GM18858 (cell line): ENCODE data around the gene KRTAP13-2.

Experiments
- ATAC-seq: cut with Tn5 transposase; IDR thresholded peaks from one replicate; pipeline ENCODE4 v1.9.1; 2021; ENCODE audit not compliant: unreplicated experiment

KRTAP13-2 gene

DNA sequence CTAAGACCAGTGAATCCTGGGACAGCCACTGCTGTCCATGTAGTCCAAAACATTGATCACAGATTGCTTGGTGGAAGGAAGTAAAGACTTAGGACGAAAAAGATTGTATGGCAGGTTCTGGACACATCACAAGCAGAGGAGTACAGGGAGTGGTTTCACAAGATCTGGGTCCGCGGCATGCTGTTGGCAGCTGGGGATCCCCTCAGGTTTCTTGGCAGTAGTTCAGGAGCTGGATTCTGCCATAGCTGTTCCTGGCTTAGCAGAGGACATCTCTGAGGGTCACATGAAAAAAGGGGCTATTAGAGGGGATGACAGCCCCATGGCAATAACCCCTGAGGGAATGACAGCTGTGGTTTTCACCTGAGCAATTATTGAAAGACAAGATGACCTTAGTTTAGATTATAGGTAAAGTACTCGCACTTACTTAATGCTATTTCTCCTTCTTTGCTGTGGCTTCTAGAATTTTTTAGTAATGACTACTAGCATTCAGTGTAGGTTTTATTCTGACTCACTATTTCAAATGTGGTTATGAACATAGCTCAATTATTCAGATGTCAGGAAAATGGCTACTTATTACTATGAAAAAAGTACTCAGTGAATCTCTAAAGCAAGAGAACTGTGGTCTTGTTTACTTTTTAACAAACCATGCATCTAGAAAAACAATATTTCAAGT is 42.7 kb downstream of the KRTAP13-2 start:
- no peak for ATAC-seq

- no peak for ATAC-seq
Measured at GRCh38 chr21:30326390-30326789, 45.7 kb downstream of the KRTAP13-2 start.
